Heart left ventricle (tissue), 16 donors: ENCODE data around the gene PTPN1. TPM values are rescaled to one million over a fixed set of nuclear protein-coding genes. Genes with fewer than 3 reads are reported as not detected.

Experiments used
- ATAC-seq, 4 donors: fragments of 200-7000 bp; cut with Tn5 transposase; one replicate each; pipeline ENCODE4 v1.9.1; 2020 to 2022; ENCODE audit warnings: moderate library complexity in 4 of 4, mild to moderate bottlenecking in 3 of 4, moderate number of reproducible peaks in 1 of 4
- DNase-seq, 5 donors: peaks; one replicate each; pipeline ENCODE4 v3.0.0-alpha.2; 2020
- H3K27ac ChIP-seq, 12 donors: fragments of 200-600 bp; sonication (generic) in 4 of 12; one replicate each; pipeline versions ENCODE4 v1.5.0 to v1.8.0; 2016 to 2022; ENCODE audit warnings: mild to moderate bottlenecking in 2 of 12
- H3K27me3 ChIP-seq, 9 donors: fragments of 200-600 bp; sonication (generic) in 2 of 9; one replicate each; pipeline versions ENCODE4 v1.5.1 to v1.8.0; 2016 to 2022; ENCODE audit warnings: mild to moderate bottlenecking in 3 of 9
- H3K36me3 ChIP-seq, 9 donors: fragments of 200-600 bp; sonication (generic) in 2 of 9; one replicate each; pipeline versions ENCODE4 v1.5.0 to v1.8.0; 2018 to 2022; ENCODE audit warnings: mild to moderate bottlenecking in 2 of 9
- H3K4me1 ChIP-seq, 12 donors: fragments of 200-600 bp; sonication (generic) in 4 of 12; one replicate each; pipeline versions ENCODE4 v1.5.0 to v1.8.0; 2016 to 2022; ENCODE audit warnings: mild to moderate bottlenecking in 3 of 12
- H3K4me3 ChIP-seq, 12 donors: fragments of 200-600 bp; sonication (generic) in 4 of 12; one replicate each; pipeline versions ENCODE4 v1.5.0 to v1.8.0; 2017 to 2022; ENCODE audit warnings: mild to moderate bottlenecking in 9 of 12, moderate library complexity in 4 of 12
- H3K9me3 ChIP-seq, 12 donors: fragments of 200-600 bp; sonication (generic) in 4 of 12; one replicate each; pipeline versions ENCODE4 v1.5.0 to v1.8.0; 2016 to 2022; ENCODE audit warnings: mild to moderate bottlenecking in 1 of 12
- POLR2A ChIP-seq, 2 donors: fragments of 450-650 bp; IDR thresholded peaks; one replicate each; pipeline ENCODE4 v1.6.1; 2017; ENCODE audit warnings: antibody characterized with exemption in 2 of 2, mild to moderate bottlenecking in 2 of 2, moderate library complexity in 2 of 2
- WGBS, 4 donors: extraction: QIAGEN DNeasy Blood & Tissue Kit in 2 of 4; methylation state at CpG; one replicate each; pipeline versions ENCODE4 v1.1.5 to v1.1.7; 2013 to 2018; 5-methylcytosine and 5-hydroxymethylcytosine counted together
- intact Hi-C, 10 donors: fragments of 100-400 bp; cut with DNase I; formaldehyde crosslinking; loops; one replicate each; pipeline versions ENCODE4 v1.11.1 to v1.14.2; 2022
- polyA plus RNA-seq, 2 donors: library from polyadenylated mRNA; stranded (reverse); fragments of 200-250 nt; gene quantifications; one replicate each; pipeline ENCODE4 v1.2.3, GENCODE V29; 2013
- total RNA-seq, 9 donors: library from RNA; depleted of rRNA in 2 of 9; stranded (reverse); fragments of >200 nt in 2 of 9; fragmentation: NEBNext Ultra II Directional in 3 of 9; extraction: Animal tissue kit (Norgen Biotek cat#: 25700) in 3 of 9; gene quantifications; one replicate each; pipeline versions ENCODE4 v1.1.0 to v1.2.4, GENCODE V29; 2016 to 2023
- TF ChIP-seq, protein P1 (sequence below), 12 donors: fragments of 200-600 bp; sonication (generic) in 4 of 12; IDR thresholded peaks; one replicate each; pipeline versions ENCODE4 v1.5.0 to v1.8.0; 2018 to 2022; ENCODE audit warnings: antibody characterized with exemption in 12 of 12, mild to moderate bottlenecking in 5 of 12
- donor health status: ischemic (EF 13 %, LVEDD 7.1; RV severe dilation, severe dysfunction).
- donor health status: healthy with polysubstance abuse.
- donor health status: DM: no; HTN: yes; CAD: no.
- donor health status: DM: no; HTN: no; CAD: no.
- donor health status: ischemic (EF 25% LVEDD 6.9; RV normal size, moderate dysfunction).
- donor health status: ischemic (EF 25% LVEDD 5.7; RV mildly dilated, moderate dysfunction).
- donor health status: healthy.
- donor health status: DM: yes; HTN: yes; CAD: no.
- donor health status: ischemic (EF 35%, LVEDD 5.7; RV mildly dilated, moderate dysfunction).
- donor health status: nonischemic (EF 11% LVEDD 7.7; RV severe dilation, severe dysfunction).
- donor health status: DM: yes; HTN: yes; CAD: no.
- donor health status: PGD.
- donor health status: ischemic (EF 29% LVEDD 5.4; RV normal size, mild dysfunction).
- donor health status: nonischemic (EF 23%, LVEDD 6.1; RV moderate dilation, normal function).

The PTPN1 gene
- total and polyA plus RNA-seq, 11 donors: 18.5 to 93.8 (median 32.0) TPM

DNA sequence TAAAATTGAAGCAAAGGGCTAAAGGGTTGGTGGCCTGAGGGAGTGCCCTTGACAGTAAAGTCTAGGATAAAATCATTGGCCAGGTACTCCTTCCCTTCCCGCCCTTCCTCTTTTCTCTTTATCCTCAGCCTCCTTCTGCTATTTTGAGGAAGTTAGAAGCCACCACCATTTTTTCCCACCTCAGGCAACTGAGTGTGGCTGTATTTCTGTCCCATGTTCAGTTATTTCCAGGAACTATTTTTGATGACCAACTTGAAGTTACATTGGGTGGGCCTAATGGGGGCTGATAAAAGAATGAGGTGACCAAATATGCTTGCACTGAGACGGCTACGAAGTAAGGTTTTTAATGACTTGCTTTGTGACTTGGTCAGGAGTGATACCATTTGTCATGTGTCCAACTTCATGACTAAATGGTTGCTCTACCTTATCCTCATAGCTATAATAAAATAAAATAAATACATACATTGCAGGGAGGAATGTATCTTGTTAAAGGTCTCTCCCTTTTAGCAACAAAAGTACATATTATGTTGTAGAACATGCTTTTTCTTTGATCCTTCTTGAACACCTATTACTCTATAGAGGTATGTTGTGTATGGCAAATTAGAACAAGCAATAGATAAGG lies 12.0 kb downstream of the PTPN1 start:
- ATAC-seq (no peak), DNase-seq (no peak)
- Histone ChIP-seq H3K4me3 (no peak overlapping the region), H3K27ac (peak overlapping the region in 2 of 12 donors; percentile 1 to 85), H3K4me1 (peaks cover 11 to 98% (median 69%) of the 10 kb centered on the region in 12 donors), H3K36me3 (peaks cover 0 to 5% (median 0%) of the 10 kb centered on the region in 9 donors), H3K9me3 (no peaks in the 10 kb centered on the region), H3K27me3 (no peaks in the 10 kb centered on the region)
- intact Hi-C loops: no loop called here
- TF ChIP-seq POLR2A (IDR thresholded peaks at IDR 0.05): no peak
- TF ChIP-seq, protein P1, sequence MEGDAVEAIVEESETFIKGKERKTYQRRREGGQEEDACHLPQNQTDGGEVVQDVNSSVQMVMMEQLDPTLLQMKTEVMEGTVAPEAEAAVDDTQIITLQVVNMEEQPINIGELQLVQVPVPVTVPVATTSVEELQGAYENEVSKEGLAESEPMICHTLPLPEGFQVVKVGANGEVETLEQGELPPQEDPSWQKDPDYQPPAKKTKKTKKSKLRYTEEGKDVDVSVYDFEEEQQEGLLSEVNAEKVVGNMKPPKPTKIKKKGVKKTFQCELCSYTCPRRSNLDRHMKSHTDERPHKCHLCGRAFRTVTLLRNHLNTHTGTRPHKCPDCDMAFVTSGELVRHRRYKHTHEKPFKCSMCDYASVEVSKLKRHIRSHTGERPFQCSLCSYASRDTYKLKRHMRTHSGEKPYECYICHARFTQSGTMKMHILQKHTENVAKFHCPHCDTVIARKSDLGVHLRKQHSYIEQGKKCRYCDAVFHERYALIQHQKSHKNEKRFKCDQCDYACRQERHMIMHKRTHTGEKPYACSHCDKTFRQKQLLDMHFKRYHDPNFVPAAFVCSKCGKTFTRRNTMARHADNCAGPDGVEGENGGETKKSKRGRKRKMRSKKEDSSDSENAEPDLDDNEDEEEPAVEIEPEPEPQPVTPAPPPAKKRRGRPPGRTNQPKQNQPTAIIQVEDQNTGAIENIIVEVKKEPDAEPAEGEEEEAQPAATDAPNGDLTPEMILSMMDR (IDR thresholded peaks at IDR 0.05): no peak
- 86 to 93% (median 88%) methylated on average over 3 of the region's 3 CpGs for WGBS, 4 donors

GRCh38 chr20:50523552-50524167 lies 13.5 kb downstream of the PTPN1 start:
- Histone ChIP-seq H3K36me3 (peaks cover 0 to 8% (median 0%) of the 10 kb centered on the region in 9 donors), H3K4me1 (peaks cover 11 to 97% (median 64%) of the 10 kb centered on the region in 12 donors), H3K9me3 (no peaks in the 10 kb centered on the region), H3K4me3 (no peak overlapping the region), H3K27ac (peak overlapping the region in 6 of 12 donors; percentile 1 to 51 (median 16)), H3K27me3 (no peaks in the 10 kb centered on the region)
- TF ChIP-seq, protein P1 (IDR thresholded peaks at IDR 0.05): no peak
- no peak for TF ChIP-seq POLR2A (IDR thresholded peaks at IDR 0.05)
- no peak for ATAC-seq
- no peak for DNase-seq
- intact Hi-C loops: no loop called here
- WGBS, 4 donors: 59 to 64% (median 63%) methylated on average over 3 of the region's 3 CpGs

- H3K27ac ChIP-seq: no peak overlapping the region
- H3K4me1 ChIP-seq: peaks cover 8 to 94% (median 56%) of the 10 kb centered on the region in 12 donors
- H3K27me3 ChIP-seq: no peaks in the 10 kb centered on the region
- H3K4me3 ChIP-seq: no peak overlapping the region
- TF ChIP-seq, protein P1 (IDR thresholded peaks at IDR 0.05): no peak
- no peak for TF ChIP-seq POLR2A (IDR thresholded peaks at IDR 0.05)
- ATAC-seq (no peak), DNase-seq (no peak)
- intact Hi-C loops: loop anchor here in 3 of 10 donors (5.0 kb wide), 2 partner anchors 42 to 47 kb away; no protein-coding TSS in a partner anchor
- H3K36me3 ChIP-seq: peaks cover 0 to 8% (median 0%) of the 10 kb centered on the region in 9 donors
- no peaks in the 10 kb centered on the region for H3K9me3 ChIP-seq
- WGBS, 4 donors: 97 to 99% (median 98%) methylated on average over 4 of the region's 4 CpGs
Measured at GRCh38 chr20:50525681-50526080, 15.5 kb downstream of the PTPN1 start.

DNA sequence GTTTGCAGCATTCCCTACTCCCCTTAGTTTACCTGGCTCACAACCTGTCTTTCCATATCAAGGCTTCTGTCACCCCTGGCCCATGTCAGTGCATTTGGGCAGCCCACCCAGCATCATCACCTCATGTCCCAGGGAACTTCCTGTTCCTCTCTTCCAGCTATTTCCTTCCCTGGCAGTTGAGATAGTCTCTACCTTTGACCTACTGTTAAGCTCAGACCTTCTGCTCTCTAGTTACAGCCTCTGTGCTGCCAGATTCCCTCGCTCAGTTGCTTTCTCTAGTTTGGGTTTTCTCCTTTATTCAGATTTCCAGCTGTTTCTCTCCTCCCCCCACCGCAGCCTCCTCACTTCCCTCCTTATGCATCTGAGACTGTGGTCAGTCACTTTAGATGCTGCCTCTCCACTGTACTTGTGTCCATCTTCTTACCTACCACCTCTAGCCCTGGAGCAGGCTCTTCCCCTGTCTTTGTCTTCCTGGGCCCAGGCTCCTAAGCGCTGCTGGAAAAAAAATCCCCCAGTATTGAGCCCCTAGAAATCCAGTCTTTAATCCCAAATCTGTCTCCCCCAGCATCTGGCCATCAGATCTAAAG lies 16.3 kb downstream of the PTPN1 start:
- ATAC-seq (peak in 3 of 4 donors; percentile 42 to 47 (median 44)), DNase-seq (no peak)
- peaks cover 0 to 8% (median 0%) of the 10 kb centered on the region in 9 donors for H3K36me3 ChIP-seq
- H3K27me3 ChIP-seq: no peaks in the 10 kb centered on the region
- no peak overlapping the region for H3K4me3 ChIP-seq
- TF ChIP-seq POLR2A (IDR thresholded peaks at IDR 0.05): no peak
- TF ChIP-seq, protein P1 (IDR thresholded peaks at IDR 0.05): no peak
- WGBS, 4 donors: 58 to 71% (median 61%) methylated on average over 3 of the region's 3 CpGs
- H3K4me1 ChIP-seq: peaks cover 8 to 94% (median 55%) of the 10 kb centered on the region in 12 donors
- H3K27ac ChIP-seq: peak overlapping the region in 4 of 12 donors; percentile 27 to 43 (median 32)
- H3K9me3 ChIP-seq: no peaks in the 10 kb centered on the region
- intact Hi-C loops: loop anchor here in 3 of 10 donors (5.0 kb wide), 2 partner anchors 41 to 46 kb away; no protein-coding TSS in a partner anchor
